ENCODE measurements around the gene UGT1A9.
"Not testable (repeated sequence)": the region's sequence is repeated elsewhere in the genome, so short reads cannot be mapped to it uniquely, and the experiment has no call there.

The UGT1A9 gene

GRCh38 chr2:233681521-233682099 is 9.9 kb downstream of the UGT1A9 start, which contains the start of gene UGT1A7:
TSS of gene UGT1A7 (plus strand) at chr2:233681901. CDS start at chr2:233681938, 37 bp downstream.
- no peak for DNase-seq

- DNase-seq: no peak
Measured at GRCh38 chr2:233684640-233685039, 12.9 kb downstream of the UGT1A9 start.

GRCh38 chr2:233686928-233687327 is 15.2 kb downstream of the UGT1A9 start:
- DNase-seq: no peak

- DNase-seq: no peak
Measured at GRCh38 chr2:233688341-233688740, 16.6 kb downstream of the UGT1A9 start.

- DNase-seq: no peak
Measured at GRCh38 chr2:233689031-233689430, 17.3 kb downstream of the UGT1A9 start.

GRCh38 chr2:233689501-233689900 is 17.8 kb downstream of the UGT1A9 start:
- DNase-seq: no peak

- DNase-seq: no peak
Measured at GRCh38 chr2:233690444-233690843, 18.7 kb downstream of the UGT1A9 start.

GRCh38 chr2:233691443-233692433 is 20.0 kb downstream of the UGT1A9 start:
- DNase-seq: no peak

GRCh38 chr2:233692648-233693047 is 20.9 kb downstream of the UGT1A9 start, which contains the start of gene UGT1A6:
TSS of gene UGT1A6 (plus strand) at chr2:233692890. CDS start at chr2:233693005, 115 bp downstream.
- no peak for DNase-seq

GRCh38 chr2:233693963-233694362 is 22.3 kb downstream of the UGT1A9 start:
- no peak for DNase-seq

GRCh38 chr2:233698740-233699139 is 27.0 kb downstream of the UGT1A9 start:
- no peak for DNase-seq

- no peak for DNase-seq
Measured at GRCh38 chr2:233699424-233700027, 27.8 kb downstream of the UGT1A9 start.

- DNase-seq: no peak
Measured at GRCh38 chr2:233700028-233700635, 28.4 kb downstream of the UGT1A9 start.

GRCh38 chr2:233700842-233701241 is 29.1 kb downstream of the UGT1A9 start:
- not testable (repeated sequence) for DNase-seq

- no peak for DNase-seq
Measured at GRCh38 chr2:233702238-233702637, 30.5 kb downstream of the UGT1A9 start.

GRCh38 chr2:233705911-233706506 is 34.3 kb downstream of the UGT1A9 start:
- DNase-seq: no peak

GRCh38 chr2:233706720-233707119 is 35.0 kb downstream of the UGT1A9 start:
- DNase-seq: no peak

- DNase-seq: no peak
Measured at GRCh38 chr2:233707940-233708644, 36.4 kb downstream of the UGT1A9 start.

GRCh38 chr2:233708942-233709341 is 37.2 kb downstream of the UGT1A9 start:
- DNase-seq: no peak

GRCh38 chr2:233711312-233712008 is 39.8 kb downstream of the UGT1A9 start:
- peak; percentile 61 for DNase-seq

- DNase-seq: no peak
Measured at GRCh38 chr2:233712611-233713261, 41.0 kb downstream of the UGT1A9 start, which contains the start of gene UGT1A5. TSS of gene UGT1A5 (plus strand) at chr2:233712907. CDS start at chr2:233712992, 85 bp downstream.
